Caco-2 (cell line): ENCODE measurements around the gene STAT1. TPM values are rescaled to one million over a fixed set of nuclear protein-coding genes. Genes with fewer than 3 reads are reported as not detected.

ENCODE experiments used
- BruUV-seq: library from RNA; stranded (reverse); fragments of 400-500 nt; replicated peaks from 2 replicates; lab custom pipeline; 2021; lab: Mats Ljungman, UMichigan
- CTCF ChIA-PET: fragments of 300-600 bp; sonication (Branson Sonifier 250); formaldehyde crosslinking; loops from one replicate; lab custom pipeline; 2022; ENCODE audit warnings: antibody characterized with exemption; lab: Charles Lee
- POLR2A ChIA-PET: fragments of 300-600 bp; sonication (Branson Sonifier 250); formaldehyde crosslinking; loops from one replicate; lab custom pipeline; 2022; ENCODE audit warnings: antibody characterized with exemption; lab: Charles Lee
- DNase-seq, 2 experiments: peaks; one replicate each; pipeline versions ENCODE4 v3.0.0 to v3.0.0-alpha.2; 2020 to 2022
- H3K27me3 ChIP-seq: replicated peaks from 2 replicates; pipeline ENCODE4 v1.6.0; 2011; ENCODE audit warnings: low read length; ENCODE audit not compliant: control insufficient read depth, insufficient read depth
- H3K36me3 ChIP-seq: 2 replicates; pipeline ENCODE4 v1.5.1; 2011; ENCODE audit warnings: low read length; ENCODE audit not compliant: control insufficient read depth, insufficient read depth
- H3K4me1 ChIP-seq: fragments of 250-450 bp; sonication (Bioruptor Pico); 2 replicates; pipeline ENCODE4 v1.5.1; 2020; ENCODE audit warnings: mild to moderate bottlenecking
- H3K4me3 ChIP-seq: 2 replicates; pipeline ENCODE4 v1.5.1; 2011; ENCODE audit warnings: low read depth, mild to moderate bottlenecking, control low read depth, low read length
- H3K9me3 ChIP-seq: fragments of 250-450 bp; sonication (Bioruptor Pico); 2 replicates; pipeline ENCODE4 v1.5.1; 2020; ENCODE audit warnings: mild to moderate bottlenecking, moderate library complexity
- H3K27ac Mint-ChIP-seq: one replicate; pipeline ENCODE4 v1.8.0; 2022; ENCODE audit warnings: mixed read lengths; ENCODE audit not compliant: unreplicated experiment
- H3K27me3 Mint-ChIP-seq: one replicate; pipeline ENCODE4 v1.8.0; 2022; ENCODE audit warnings: mixed read lengths; ENCODE audit not compliant: insufficient read depth, unreplicated experiment
- H3K36me3 Mint-ChIP-seq: one replicate; pipeline ENCODE4 v1.8.0; 2022; ENCODE audit warnings: mild to moderate bottlenecking, mixed read lengths; ENCODE audit not compliant: insufficient read depth, unreplicated experiment
- H3K4me1 Mint-ChIP-seq: one replicate; pipeline ENCODE4 v1.8.0; 2022; ENCODE audit warnings: low read depth, mixed read lengths; ENCODE audit not compliant: unreplicated experiment
- H3K4me3 Mint-ChIP-seq: one replicate; pipeline ENCODE4 v1.8.0; 2022; ENCODE audit warnings: mild to moderate bottlenecking, moderate library complexity, mixed read lengths; ENCODE audit not compliant: unreplicated experiment
- H3K9me3 Mint-ChIP-seq: one replicate; pipeline ENCODE4 v1.8.0; 2022; ENCODE audit warnings: mixed read lengths; ENCODE audit not compliant: unreplicated experiment
- intact Hi-C: fragments of 100-400 bp; cut with micrococcal nuclease; formaldehyde crosslinking; loops from one replicate; pipeline ENCODE4 v1.10.0; 2022; ENCODE audit not compliant: unreplicated experiment
- total RNA-seq: library from RNA; stranded (reverse); gene quantifications from 2 replicates; pipeline ENCODE4 v1.2.3, GENCODE V29; 2022
- TF ChIP-seq, protein P1 (sequence below), 2 experiments: fragments of 200-600 bp in 1 of 2; IDR thresholded peaks; 1 replicate in 1 of 2; 2 replicates in 1 of 2; pipeline versions ENCODE4 v1.5.1 to v1.8.0; 2011 to 2022; ENCODE audit warnings: antibody characterized with exemption in 1 of 2, control low read depth in 1 of 2, inconsistent platforms in 1 of 2, low read depth in 1 of 2, low read length in 1 of 2, mild to moderate bottlenecking in 1 of 2, moderate library complexity in 1 of 2; ENCODE audit not compliant: insufficient read depth in 1 of 2, severe bottlenecking in 1 of 2, unreplicated experiment in 1 of 2

STAT1 gene
- total RNA-seq, 1 experiment from 2014 or later, result 126 TPM

DNA sequence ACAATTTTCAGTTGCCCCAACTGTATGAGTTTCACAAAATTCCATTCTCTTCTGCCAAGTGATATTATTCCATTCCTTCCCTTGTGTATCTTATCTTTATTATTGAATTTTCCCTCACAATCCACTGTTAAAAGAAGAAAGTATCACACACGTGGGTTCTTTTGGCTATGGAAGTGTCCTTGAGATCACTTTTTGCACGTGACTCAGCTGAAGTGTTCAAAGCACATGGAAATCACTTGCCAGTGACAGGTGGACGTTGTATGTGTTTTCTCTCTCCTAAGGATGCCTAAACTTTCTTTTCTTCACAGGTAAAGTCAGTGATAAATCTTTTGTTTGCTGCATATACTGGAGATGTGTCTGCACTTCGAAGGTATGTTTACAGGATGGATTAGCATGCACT is 60.7 kb downstream of the STAT1 start:
- H3K9me3 Mint-ChIP-seq, result peaks cover 11% of the 10 kb centered on the region
- intact Hi-C loops, result no loop called here
- H3K4me3 ChIP-seq, result no peak overlapping the region
- H3K27me3 ChIP-seq, result no peaks in the 10 kb centered on the region
- no peak for DNase-seq
- ChIA-PET CTCF (no interaction called here), POLR2A (no interaction called here)
- peaks cover 17% of the 10 kb centered on the region for H3K4me1 ChIP-seq
- BruUV-seq, result no TSS peak
- H3K9me3 ChIP-seq, result peaks cover 4% of the 10 kb centered on the region
- H3K36me3 ChIP-seq, result no peaks in the 10 kb centered on the region
- H3K27ac Mint-ChIP-seq, result no peak overlapping the region
- no peaks in the 10 kb centered on the region for H3K27me3 Mint-ChIP-seq
- peaks cover 17% of the 10 kb centered on the region for H3K36me3 Mint-ChIP-seq
- H3K4me3 Mint-ChIP-seq, result no peak overlapping the region
- TF ChIP-seq, protein P1, sequence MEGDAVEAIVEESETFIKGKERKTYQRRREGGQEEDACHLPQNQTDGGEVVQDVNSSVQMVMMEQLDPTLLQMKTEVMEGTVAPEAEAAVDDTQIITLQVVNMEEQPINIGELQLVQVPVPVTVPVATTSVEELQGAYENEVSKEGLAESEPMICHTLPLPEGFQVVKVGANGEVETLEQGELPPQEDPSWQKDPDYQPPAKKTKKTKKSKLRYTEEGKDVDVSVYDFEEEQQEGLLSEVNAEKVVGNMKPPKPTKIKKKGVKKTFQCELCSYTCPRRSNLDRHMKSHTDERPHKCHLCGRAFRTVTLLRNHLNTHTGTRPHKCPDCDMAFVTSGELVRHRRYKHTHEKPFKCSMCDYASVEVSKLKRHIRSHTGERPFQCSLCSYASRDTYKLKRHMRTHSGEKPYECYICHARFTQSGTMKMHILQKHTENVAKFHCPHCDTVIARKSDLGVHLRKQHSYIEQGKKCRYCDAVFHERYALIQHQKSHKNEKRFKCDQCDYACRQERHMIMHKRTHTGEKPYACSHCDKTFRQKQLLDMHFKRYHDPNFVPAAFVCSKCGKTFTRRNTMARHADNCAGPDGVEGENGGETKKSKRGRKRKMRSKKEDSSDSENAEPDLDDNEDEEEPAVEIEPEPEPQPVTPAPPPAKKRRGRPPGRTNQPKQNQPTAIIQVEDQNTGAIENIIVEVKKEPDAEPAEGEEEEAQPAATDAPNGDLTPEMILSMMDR (IDR thresholded peaks at IDR 0.05; ENCODE audit: insufficient read depth in 1 of 2, low read depth in 1 of 2, low read length in 1 of 2, severe bottlenecking in 1 of 2, unreplicated experiment in 1 of 2), result no peak
- peaks cover 3% of the 10 kb centered on the region for H3K4me1 Mint-ChIP-seq

DNA sequence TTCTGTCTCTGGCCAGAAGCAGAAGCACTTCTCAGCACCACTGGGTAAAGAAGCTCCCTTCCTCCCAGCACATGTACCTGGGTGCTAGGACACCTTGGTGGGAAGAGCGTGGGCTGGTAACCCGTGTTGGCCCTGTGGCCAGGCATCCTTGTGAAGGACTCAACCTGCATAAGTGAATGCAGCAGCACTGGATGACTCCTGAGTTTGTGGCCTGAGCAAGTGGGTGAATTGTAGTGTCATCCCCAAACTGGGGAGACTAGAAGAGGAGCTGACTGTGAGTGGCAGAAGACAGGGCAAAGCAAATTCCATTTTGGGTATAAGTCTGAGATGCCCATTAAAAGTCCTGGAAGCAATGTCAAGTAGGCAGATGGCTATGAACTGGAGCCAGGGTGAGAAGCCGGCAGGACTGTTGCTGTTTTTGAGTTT is 63.4 kb downstream of the STAT1 start:
- no TSS peak for BruUV-seq
- Histone ChIP-seq H3K36me3 (no peaks in the 10 kb centered on the region), H3K4me3 (no peak overlapping the region), H3K9me3 (no peaks in the 10 kb centered on the region; the same call in 1 of the 2 replicates), H3K27me3 (no peaks in the 10 kb centered on the region), H3K4me1 (peaks cover 40% of the 10 kb centered on the region)
- TF ChIP-seq, protein P1 (IDR thresholded peaks at IDR 0.05; ENCODE audit: insufficient read depth in 1 of 2, low read depth in 1 of 2, low read length in 1 of 2, severe bottlenecking in 1 of 2, unreplicated experiment in 1 of 2), result no peak
- Mint-ChIP-seq H3K4me1 (peaks cover 7% of the 10 kb centered on the region), H3K4me3 (no peak overlapping the region), H3K27ac (no peak overlapping the region), H3K9me3 (no peaks in the 10 kb centered on the region), H3K27me3 (no peaks in the 10 kb centered on the region), H3K36me3 (no peaks in the 10 kb centered on the region)
- POLR2A ChIA-PET, result no interaction called here
- no peak for DNase-seq
- CTCF ChIA-PET, result interaction anchor here (0.6 kb wide), 1 partner anchor 8 kb away, joined by 12 read pairs; no protein-coding TSS in a partner anchor
- intact Hi-C loops, result no loop called here

DNA sequence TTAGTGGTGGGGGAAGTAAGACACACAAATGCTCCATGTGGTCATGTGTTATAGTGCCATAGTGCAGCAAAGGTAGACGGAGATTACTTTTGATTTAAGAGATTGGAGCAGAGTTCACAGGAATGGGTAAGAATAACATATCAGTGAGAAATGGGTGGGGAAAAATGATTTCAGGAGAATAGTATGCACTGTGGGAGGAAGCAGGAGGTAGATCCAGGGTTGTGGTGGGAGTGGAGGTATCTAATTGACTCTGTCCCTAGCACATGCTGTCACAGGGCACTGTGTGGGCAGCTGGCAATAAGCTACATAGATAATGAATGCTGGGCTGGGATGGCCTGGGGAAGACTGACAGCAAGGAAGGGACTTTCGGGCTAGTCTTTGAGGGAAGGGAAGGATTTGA is 65.3 kb downstream of the STAT1 start:
- H3K27me3 Mint-ChIP-seq, result no peaks in the 10 kb centered on the region
- no peaks in the 10 kb centered on the region for H3K9me3 ChIP-seq
- BruUV-seq, result no TSS peak
- ChIA-PET POLR2A (no interaction called here), CTCF (no interaction called here)
- no peak overlapping the region for H3K4me3 ChIP-seq
- H3K36me3 ChIP-seq, result no peaks in the 10 kb centered on the region
- no peaks in the 10 kb centered on the region for H3K9me3 Mint-ChIP-seq
- no peaks in the 10 kb centered on the region for H3K27me3 ChIP-seq
- peaks cover 40% of the 10 kb centered on the region for H3K4me1 ChIP-seq
- intact Hi-C loops, result no loop called here
- H3K4me1 Mint-ChIP-seq, result peaks cover 7% of the 10 kb centered on the region
- no peak overlapping the region for H3K4me3 Mint-ChIP-seq
- no peak overlapping the region for H3K27ac Mint-ChIP-seq
- DNase-seq, result no peak
- no peaks in the 10 kb centered on the region for H3K36me3 Mint-ChIP-seq
- TF ChIP-seq, protein P1 (IDR thresholded peaks at IDR 0.05; ENCODE audit: insufficient read depth in 1 of 2, low read depth in 1 of 2, low read length in 1 of 2, severe bottlenecking in 1 of 2, unreplicated experiment in 1 of 2), result no peak
